Subcutaneous abdominal adipose tissue (tissue), 5 donors: ENCODE data around the gene KRT9.
A peak's percentile ranks its signal among the peaks of the same experiment; 100 is the strongest.
"Not testable (repeated sequence)": the region's sequence is repeated elsewhere in the genome, so short reads cannot be mapped to it uniquely, and the experiment has no call there.

Experiments
- H3K27ac ChIP-seq: one replicate; pipeline ENCODE4 v1.7.0; 2013; ENCODE audit warnings: low read depth, mild to moderate bottlenecking, inconsistent platforms, low read length, moderate library complexity
- H3K27me3 ChIP-seq, 5 donors: one replicate each; pipeline ENCODE4 v1.7.0; 2013; ENCODE audit warnings: low read length in 5 of 5, inconsistent platforms in 1 of 5; ENCODE audit not compliant: control insufficient read depth in 5 of 5, insufficient read depth in 4 of 5
- H3K36me3 ChIP-seq, 5 donors: one replicate each; pipeline ENCODE4 v1.7.0; 2013; ENCODE audit warnings: low read length in 5 of 5; ENCODE audit not compliant: control insufficient read depth in 5 of 5, insufficient read depth in 5 of 5
- H3K4me1 ChIP-seq, 5 donors: one replicate each; pipeline ENCODE4 v1.7.0; 2013; ENCODE audit warnings: low read length in 5 of 5, mild to moderate bottlenecking in 3 of 5, moderate library complexity in 1 of 5; ENCODE audit not compliant: control insufficient read depth in 5 of 5, insufficient read depth in 5 of 5
- H3K4me3 ChIP-seq, 5 donors: one replicate each; pipeline ENCODE4 v1.7.0; 2013; ENCODE audit warnings: low read length in 5 of 5, low read depth in 1 of 5
- H3K9ac ChIP-seq, 5 donors: one replicate each; pipeline ENCODE4 v1.7.0; 2013; ENCODE audit warnings: low read length in 5 of 5, mild to moderate bottlenecking in 4 of 5, moderate library complexity in 3 of 5
- H3K9me3 ChIP-seq, 5 donors: one replicate each; pipeline ENCODE4 v1.7.0; 2013; ENCODE audit warnings: low read length in 5 of 5; ENCODE audit not compliant: control insufficient read depth in 5 of 5
- donor health status: healthy.
- donor health status: healthy.
- donor health status: healthy.
- donor health status: healthy.
- donor health status: healthy.

The KRT9 gene

GRCh38 chr17:41586863-41587495 is 15.1 kb upstream of the KRT9 start, which contains the start of gene KRT14:
KRT14 (minus strand) TSS chr17:41586895; CDS start chr17:41586834, 61 bp downstream.
- no peaks in the 10 kb centered on the region for H3K27me3 ChIP-seq
- H3K9me3 ChIP-seq: peaks cover 0 to 4% (median 0%) of the 10 kb centered on the region in 5 donors
- no peak within 1 kb of the TSS for H3K9ac ChIP-seq
- no peaks in the 10 kb centered on the region for H3K36me3 ChIP-seq
- no peak within 1 kb of the TSS for H3K4me3 ChIP-seq
- H3K4me1 ChIP-seq: peaks cover 3 to 22% (median 16%) of the 10 kb centered on the region in 5 donors
- no peak within 1 kb of the TSS for H3K27ac ChIP-seq

GRCh38 chr17:41585301-41586056 is 13.6 kb upstream of the KRT9 start:
- Histone ChIP-seq H3K27ac (no peak overlapping the region), H3K9ac (no peak overlapping the region), H3K36me3 (no peaks in the 10 kb centered on the region), H3K4me3 (no peak overlapping the region), H3K27me3 (no peaks in the 10 kb centered on the region), H3K9me3 (no peaks in the 10 kb centered on the region), H3K4me1 (peaks cover 3 to 24% (median 16%) of the 10 kb centered on the region in 5 donors)

- not testable (repeated sequence) for H3K27me3 ChIP-seq, H3K9me3 ChIP-seq, H3K4me3 ChIP-seq, H3K36me3 ChIP-seq, H3K27ac ChIP-seq, H3K9ac ChIP-seq
- H3K4me1 ChIP-seq: peaks cover 3 to 34% (median 22%) of the 10 kb centered on the region in 5 donors
These were observed 12.6 kb upstream of the KRT9 start for GRCh38 chr17:41584331-41584927.

- Histone ChIP-seq H3K4me1 (peaks cover 3 to 37% (median 24%) of the 10 kb centered on the region in 5 donors), H3K9me3 (no peaks in the 10 kb centered on the region), H3K36me3 (no peaks in the 10 kb centered on the region), H3K9ac (no peak overlapping the region), H3K27ac (no peak overlapping the region), H3K4me3 (peak overlapping the region in 1 of 5 donors; percentile 20), H3K27me3 (no peaks in the 10 kb centered on the region)
These were observed 11.6 kb upstream of the KRT9 start for GRCh38 chr17:41583137-41584127.

- H3K4me3 ChIP-seq, H3K9me3 ChIP-seq, H3K27me3 ChIP-seq, H3K27ac ChIP-seq, H3K36me3 ChIP-seq, H3K9ac ChIP-seq: not testable (repeated sequence)
- peaks cover 3 to 33% (median 24%) of the 10 kb centered on the region in 5 donors for H3K4me1 ChIP-seq
These were observed 10.5 kb upstream of the KRT9 start for GRCh38 chr17:41582061-41582968.

GRCh38 chr17:41581366-41582060 is 9.7 kb upstream of the KRT9 start:
- Histone ChIP-seq H3K9me3 (no peaks in the 10 kb centered on the region), H3K27ac (no peak overlapping the region), H3K4me1 (peaks cover 3 to 33% (median 24%) of the 10 kb centered on the region in 5 donors), H3K9ac (no peak overlapping the region), H3K27me3 (peaks cover 0 to 3% (median 2%) of the 10 kb centered on the region in 5 donors), H3K36me3 (no peaks in the 10 kb centered on the region), H3K4me3 (no peak overlapping the region)

- peaks cover 3 to 33% (median 24%) of the 10 kb centered on the region in 5 donors for H3K4me1 ChIP-seq
- no peaks in the 10 kb centered on the region for H3K36me3 ChIP-seq
- H3K27ac ChIP-seq: no peak overlapping the region
- H3K4me3 ChIP-seq: no peak overlapping the region
- H3K9me3 ChIP-seq: no peaks in the 10 kb centered on the region
- no peak overlapping the region for H3K9ac ChIP-seq
- H3K27me3 ChIP-seq: peaks cover 0 to 8% (median 3%) of the 10 kb centered on the region in 5 donors
These were observed 9.0 kb upstream of the KRT9 start for GRCh38 chr17:41580687-41581365.

GRCh38 chr17:41580244-41580575 is 8.4 kb upstream of the KRT9 start:
- peaks cover 0 to 8% (median 3%) of the 10 kb centered on the region in 5 donors for H3K27me3 ChIP-seq
- no peak overlapping the region for H3K9ac ChIP-seq
- peaks cover 3 to 33% (median 24%) of the 10 kb centered on the region in 5 donors for H3K4me1 ChIP-seq
- H3K4me3 ChIP-seq: no peak overlapping the region
- no peaks in the 10 kb centered on the region for H3K9me3 ChIP-seq
- no peak overlapping the region for H3K27ac ChIP-seq
- H3K36me3 ChIP-seq: no peaks in the 10 kb centered on the region
